Rectal smooth muscle tissue (tissue), 1 donor: ENCODE measurements around the gene MEGF11.

Experiments used
- H3K27ac ChIP-seq: one replicate; pipeline ENCODE4 v1.7.0; 2013; ENCODE audit warnings: low read depth, low read length, inconsistent platforms
- H3K27me3 ChIP-seq: one replicate; pipeline ENCODE4 v1.7.0; 2013; ENCODE audit warnings: low read length; ENCODE audit not compliant: control insufficient read depth, insufficient read depth
- H3K36me3 ChIP-seq: one replicate; pipeline ENCODE4 v1.7.0; 2013; ENCODE audit warnings: low read length; ENCODE audit not compliant: control insufficient read depth, insufficient read depth
- H3K4me1 ChIP-seq: one replicate; pipeline ENCODE4 v1.7.0; 2013; ENCODE audit warnings: low read length; ENCODE audit not compliant: control insufficient read depth, insufficient read depth
- H3K4me3 ChIP-seq: one replicate; pipeline ENCODE4 v1.7.0; 2013; ENCODE audit warnings: low read length
- H3K9ac ChIP-seq: one replicate; pipeline ENCODE4 v1.7.0; 2013; ENCODE audit warnings: low read length

The MEGF11 gene

GRCh38 chr15:65920825-65921309, 332.7 kb downstream of the MEGF11 start:
- Histone ChIP-seq H3K36me3 (no peaks in the 10 kb centered on the region), H3K4me1 (no peaks in the 10 kb centered on the region), H3K9ac (no peak overlapping the region), H3K27me3 (no peaks in the 10 kb centered on the region), H3K27ac (no peak overlapping the region), H3K4me3 (no peak overlapping the region)

- H3K4me3 ChIP-seq, result no peak overlapping the region
- no peaks in the 10 kb centered on the region for H3K27me3 ChIP-seq
- no peaks in the 10 kb centered on the region for H3K4me1 ChIP-seq
- H3K27ac ChIP-seq, result no peak overlapping the region
- H3K36me3 ChIP-seq, result no peaks in the 10 kb centered on the region
- no peak overlapping the region for H3K9ac ChIP-seq
These were observed 333.4 kb downstream of the MEGF11 start for GRCh38 chr15:65920121-65920520.

DNA sequence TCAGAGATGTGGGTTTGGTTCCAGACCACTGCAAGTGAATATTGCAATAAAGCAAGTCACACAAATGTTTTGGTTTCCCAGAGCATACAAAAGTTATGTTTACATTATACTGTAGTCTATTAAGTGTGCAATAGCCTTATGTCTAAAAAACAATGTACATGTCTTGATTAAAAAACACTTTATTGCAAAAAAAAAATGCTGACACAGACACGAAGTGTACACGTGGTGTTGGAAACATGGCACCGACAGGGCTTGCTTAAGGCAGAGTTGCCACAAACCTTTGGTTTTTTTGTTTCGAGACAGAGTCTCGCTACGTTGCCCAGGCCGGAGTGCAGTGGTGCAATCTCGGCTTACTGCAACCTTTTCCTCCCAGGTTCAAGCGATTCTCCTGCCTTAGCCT, 334.2 kb downstream of the MEGF11 start:
- Histone ChIP-seq H3K4me3 (no peak overlapping the region), H3K27ac (no peak overlapping the region), H3K9ac (no peak overlapping the region), H3K27me3 (no peaks in the 10 kb centered on the region), H3K36me3 (no peaks in the 10 kb centered on the region), H3K4me1 (no peaks in the 10 kb centered on the region)

DNA sequence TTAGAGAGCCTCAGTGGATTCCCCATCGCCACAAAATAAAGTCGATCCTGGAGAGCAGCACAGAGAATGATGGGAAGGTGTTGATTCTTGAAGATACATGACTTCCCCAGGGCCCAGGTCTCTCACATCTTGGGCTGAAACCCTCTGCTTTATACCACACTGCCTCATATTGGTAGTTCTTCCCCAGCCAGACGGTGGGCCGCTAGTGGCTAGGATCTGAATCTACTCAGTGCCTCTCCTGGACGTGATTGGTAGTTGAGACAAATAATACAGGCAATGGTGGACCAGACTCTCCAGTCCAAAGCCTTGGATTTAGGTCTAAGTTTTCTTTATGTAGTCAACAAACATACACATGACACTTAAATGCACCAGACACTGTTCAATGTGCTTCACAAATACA, 334.6 kb downstream of the MEGF11 start:
- H3K27me3 ChIP-seq, result no peaks in the 10 kb centered on the region
- H3K9ac ChIP-seq, result no peak overlapping the region
- H3K4me3 ChIP-seq, result no peak overlapping the region
- no peak overlapping the region for H3K27ac ChIP-seq
- no peaks in the 10 kb centered on the region for H3K36me3 ChIP-seq
- no peaks in the 10 kb centered on the region for H3K4me1 ChIP-seq

DNA sequence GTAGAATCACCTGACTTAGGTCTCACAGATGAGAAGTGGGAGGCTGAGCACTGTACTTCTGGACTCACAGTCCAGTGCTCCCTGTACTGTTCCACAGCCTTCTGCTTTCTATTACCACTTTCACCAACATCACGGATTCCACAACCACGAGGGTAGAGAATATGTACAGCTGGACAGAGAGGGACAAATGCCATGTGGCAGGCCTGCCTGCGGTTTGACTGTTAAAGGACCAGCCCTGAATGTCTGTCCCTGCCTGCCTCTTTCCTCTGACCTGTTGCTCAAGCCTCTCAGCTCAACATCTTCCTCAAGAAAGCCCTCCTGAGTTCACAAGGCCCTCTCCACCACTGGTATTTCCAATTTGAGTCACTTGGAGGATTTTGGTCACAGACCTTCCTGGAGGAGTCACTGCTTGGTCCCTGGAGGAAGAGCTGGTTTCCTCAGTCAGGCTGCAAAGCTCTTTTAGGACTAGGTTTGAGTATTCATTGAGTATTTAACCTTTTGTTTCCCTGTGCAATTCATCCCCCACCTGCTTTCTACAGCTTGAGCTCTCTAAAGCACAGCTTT, 335.1 kb downstream of the MEGF11 start:
- Histone ChIP-seq H3K4me1 (no peaks in the 10 kb centered on the region), H3K36me3 (no peaks in the 10 kb centered on the region), H3K27ac (no peak overlapping the region), H3K9ac (no peak overlapping the region), H3K4me3 (no peak overlapping the region), H3K27me3 (no peaks in the 10 kb centered on the region)

- Histone ChIP-seq H3K9ac (no peak overlapping the region), H3K27ac (no peak overlapping the region), H3K4me1 (no peaks in the 10 kb centered on the region), H3K4me3 (no peak overlapping the region), H3K27me3 (no peaks in the 10 kb centered on the region), H3K36me3 (no peaks in the 10 kb centered on the region)
These were observed 335.6 kb downstream of the MEGF11 start for GRCh38 chr15:65917936-65918335.

DNA sequence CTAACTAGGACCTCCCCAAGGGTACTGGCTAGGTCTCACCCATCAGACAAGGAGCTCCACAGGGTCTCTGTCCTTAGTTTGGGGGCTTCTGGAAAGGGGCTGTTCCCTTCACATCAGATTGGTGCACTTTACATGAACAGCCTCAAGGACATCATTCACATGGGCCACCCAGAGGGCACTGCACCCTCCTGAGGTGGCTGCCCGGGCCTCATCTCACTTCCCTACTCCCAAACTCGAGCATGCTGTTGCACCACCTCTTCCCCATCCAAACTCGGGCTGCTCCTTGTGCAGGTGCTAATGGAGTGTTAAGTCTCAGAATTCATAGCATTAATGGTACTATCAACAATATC, 336.2 kb downstream of the MEGF11 start:
- H3K9ac ChIP-seq, result no peak overlapping the region
- no peaks in the 10 kb centered on the region for H3K4me1 ChIP-seq
- no peaks in the 10 kb centered on the region for H3K27me3 ChIP-seq
- H3K36me3 ChIP-seq, result no peaks in the 10 kb centered on the region
- H3K27ac ChIP-seq, result no peak overlapping the region
- no peak overlapping the region for H3K4me3 ChIP-seq

- Histone ChIP-seq H3K9ac (no peak overlapping the region), H3K27ac (no peak overlapping the region), H3K27me3 (no peaks in the 10 kb centered on the region), H3K4me1 (no peaks in the 10 kb centered on the region), H3K36me3 (no peaks in the 10 kb centered on the region), H3K4me3 (no peak overlapping the region)
These were observed 336.7 kb downstream of the MEGF11 start for GRCh38 chr15:65916664-65917406.

- Histone ChIP-seq H3K36me3 (no peaks in the 10 kb centered on the region), H3K4me1 (no peaks in the 10 kb centered on the region), H3K4me3 (no peak overlapping the region), H3K9ac (no peak overlapping the region), H3K27ac (no peak overlapping the region), H3K27me3 (no peaks in the 10 kb centered on the region)
These were observed 337.4 kb downstream of the MEGF11 start for GRCh38 chr15:65916041-65916663.

- Histone ChIP-seq H3K4me3 (no peak overlapping the region), H3K27me3 (no peaks in the 10 kb centered on the region), H3K27ac (no peak overlapping the region), H3K9ac (no peak overlapping the region), H3K4me1 (no peaks in the 10 kb centered on the region), H3K36me3 (peaks cover 3% of the 10 kb centered on the region)
These were observed 338.3 kb downstream of the MEGF11 start for GRCh38 chr15:65914981-65915925.

DNA sequence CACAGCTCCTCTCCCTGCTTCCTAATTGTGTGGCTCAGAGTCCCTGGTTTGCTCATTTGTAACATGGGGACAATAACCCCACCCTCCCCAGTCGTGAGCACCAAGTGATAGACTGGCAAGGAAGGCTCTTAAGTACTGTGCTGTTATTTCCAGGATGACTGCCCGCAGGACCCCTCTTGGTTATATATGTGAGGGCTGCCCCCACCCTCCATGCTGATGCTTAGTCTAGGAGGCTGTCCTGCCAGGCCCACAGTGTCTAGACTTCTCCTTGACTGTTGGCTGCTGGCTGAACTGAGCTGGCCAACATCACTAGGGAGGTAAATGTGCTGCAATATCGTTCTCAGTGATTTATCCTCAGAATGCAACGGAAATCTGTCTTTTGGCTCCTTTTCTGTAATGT, 339.2 kb downstream of the MEGF11 start:
- no peaks in the 10 kb centered on the region for H3K27me3 ChIP-seq
- H3K9ac ChIP-seq, result no peak overlapping the region
- H3K4me1 ChIP-seq, result no peaks in the 10 kb centered on the region
- no peak overlapping the region for H3K4me3 ChIP-seq
- H3K27ac ChIP-seq, result no peak overlapping the region
- peaks cover 3% of the 10 kb centered on the region for H3K36me3 ChIP-seq

GRCh38 chr15:65913631-65914199, 339.8 kb downstream of the MEGF11 start:
- no peak overlapping the region for H3K27ac ChIP-seq
- H3K36me3 ChIP-seq, result peaks cover 3% of the 10 kb centered on the region
- no peaks in the 10 kb centered on the region for H3K4me1 ChIP-seq
- no peak overlapping the region for H3K9ac ChIP-seq
- no peaks in the 10 kb centered on the region for H3K27me3 ChIP-seq
- no peak overlapping the region for H3K4me3 ChIP-seq
